IgD-negative memory B cell (primary cell): ENCODE measurements around the gene MLLT10. TPM values are rescaled to one million over a fixed set of nuclear protein-coding genes. Genes with fewer than 3 reads are reported as not detected.
"Not testable (repeated sequence)": the region's sequence is repeated elsewhere in the genome, so short reads cannot be mapped to it uniquely, and the experiment has no call there.

Experiments
- H3K27ac Mint-ChIP-seq, 3 donors: one replicate each; pipeline ENCODE4 v1.8.0; 2020 to 2022; ENCODE audit warnings: mild to moderate bottlenecking in 3 of 3, mixed read lengths in 3 of 3, moderate library complexity in 1 of 3
- H3K27me3 Mint-ChIP-seq: one replicate; pipeline ENCODE4 v1.8.0; 2021; ENCODE audit warnings: mixed read lengths
- H3K36me3 Mint-ChIP-seq: one replicate; pipeline ENCODE4 v1.8.0; 2020; ENCODE audit warnings: mild to moderate bottlenecking, mixed read lengths
- H3K4me1 Mint-ChIP-seq, 3 donors: one replicate each; pipeline ENCODE4 v1.8.0; 2020 to 2022; ENCODE audit warnings: mixed read lengths in 3 of 3, mild to moderate bottlenecking in 1 of 3
- H3K4me3 Mint-ChIP-seq, 4 donors: one replicate each; pipeline ENCODE4 v1.8.0; 2020 to 2022; ENCODE audit warnings: mild to moderate bottlenecking in 4 of 4, mixed read lengths in 4 of 4, moderate library complexity in 3 of 4
- H3K9me3 Mint-ChIP-seq, 3 donors: one replicate each; pipeline ENCODE4 v1.8.0; 2020 to 2021; ENCODE audit warnings: mixed read lengths in 3 of 3, mild to moderate bottlenecking in 1 of 3
- polyA plus RNA-seq: library from polyadenylated mRNA; unstranded; fragments of 300-500 nt; fragmentation: Illumina TruSeq; gene quantifications from one replicate; pipeline ENCODE4 v1.2.3, GENCODE V29; 2021

The MLLT10 gene
- polyA plus RNA-seq, 1 donor from 2014 or later, result 8.7 TPM

GRCh38 chr10:21705828-21706176, 171.8 kb downstream of the MLLT10 start:
- Mint-ChIP-seq H3K27me3 (no peaks in the 10 kb centered on the region), H3K27ac (no peak overlapping the region), H3K4me1 (peaks cover 24 to 32% (median 28%) of the 10 kb centered on the region in 3 donors), H3K36me3 (peaks cover 11% of the 10 kb centered on the region), H3K4me3 (no peak overlapping the region), H3K9me3 (peaks cover 4 to 5% (median 5%) of the 10 kb centered on the region in 3 donors)

DNA sequence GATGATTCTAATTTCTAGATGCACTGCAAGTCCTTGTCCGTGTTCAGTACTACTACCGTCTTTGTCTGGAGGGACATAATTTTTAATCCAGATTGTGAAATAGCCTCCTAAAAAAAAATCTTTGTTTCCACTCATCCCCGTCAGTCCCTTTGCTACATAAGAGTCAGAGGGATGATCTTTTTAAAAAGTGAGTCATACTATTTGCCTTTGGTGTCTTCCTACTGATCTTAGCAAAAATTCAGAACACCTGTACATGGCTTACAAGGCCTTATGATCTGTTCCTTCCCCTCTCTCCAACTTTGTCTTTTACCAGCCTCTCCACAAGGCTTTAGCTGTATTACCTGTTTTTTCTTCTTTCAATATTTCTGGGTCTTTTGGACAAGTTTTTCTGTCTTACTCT, 173.5 kb downstream of the MLLT10 start:
- H3K9me3 Mint-ChIP-seq, result peaks cover 0 to 3% (median 0%) of the 10 kb centered on the region in 3 donors
- H3K4me1 Mint-ChIP-seq, result peaks cover 27 to 31% (median 29%) of the 10 kb centered on the region in 3 donors
- no peaks in the 10 kb centered on the region for H3K27me3 Mint-ChIP-seq
- H3K36me3 Mint-ChIP-seq, result peaks cover 5% of the 10 kb centered on the region
- H3K4me3 Mint-ChIP-seq, result no peak overlapping the region
- no peak overlapping the region for H3K27ac Mint-ChIP-seq

DNA sequence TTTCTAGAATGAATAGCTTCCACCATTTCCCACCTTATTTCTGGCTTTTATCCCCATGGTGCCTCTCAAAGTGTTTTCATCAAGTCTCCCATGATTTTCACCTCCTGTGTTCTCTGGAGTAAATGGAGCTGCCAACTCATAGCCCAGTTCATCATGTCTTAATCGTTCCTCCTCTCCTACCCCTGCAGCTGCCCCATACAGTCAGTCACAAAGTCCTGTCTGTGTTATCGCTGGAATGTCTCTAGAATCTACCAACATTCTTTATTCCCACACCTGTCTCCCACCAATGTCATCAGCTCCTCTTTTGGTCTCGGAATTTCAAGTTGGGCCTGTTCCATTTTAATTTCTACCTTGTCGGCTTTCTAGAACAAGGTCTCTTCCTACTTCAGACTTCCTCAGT, 178.9 kb downstream of the MLLT10 start:
- Mint-ChIP-seq H3K4me1 (peaks cover 14 to 31% (median 15%) of the 10 kb centered on the region in 3 donors), H3K4me3 (no peak overlapping the region), H3K9me3 (no peaks in the 10 kb centered on the region), H3K27me3 (no peaks in the 10 kb centered on the region), H3K36me3 (peaks cover 10% of the 10 kb centered on the region), H3K27ac (peak overlapping the region in 2 of 3 donors; percentile 47 to 82)

DNA sequence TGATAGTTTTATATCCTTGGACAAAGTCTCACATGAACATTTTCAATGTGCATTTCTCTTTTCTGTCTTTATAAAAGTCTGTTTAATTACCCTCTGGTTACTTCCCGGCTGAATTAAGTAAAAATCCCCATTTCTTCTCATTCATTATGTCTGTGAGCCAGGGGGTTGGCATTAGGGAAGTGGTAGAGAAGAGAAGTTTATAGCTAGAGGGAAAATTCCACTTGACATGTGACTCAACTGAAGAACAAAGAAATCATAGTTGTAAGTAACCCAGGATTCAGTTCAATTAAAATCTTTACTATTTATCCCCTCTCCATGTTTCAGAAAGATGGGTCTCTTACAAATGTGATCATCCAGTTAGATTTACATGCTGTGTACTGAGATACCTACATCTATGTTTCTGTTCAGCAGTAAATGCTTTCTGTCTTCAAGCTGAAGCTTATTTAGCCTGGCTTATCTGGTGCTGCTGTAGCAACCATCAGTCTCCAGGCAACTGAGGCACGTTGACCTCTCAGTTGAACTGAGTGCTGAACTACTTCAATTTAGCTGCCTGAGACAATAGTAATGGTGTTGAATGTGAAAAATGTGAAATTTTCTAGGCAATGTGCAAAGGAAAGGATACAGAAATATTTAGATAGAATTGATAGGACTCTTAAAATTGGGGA, 181.6 kb downstream of the MLLT10 start:
- no peak overlapping the region for H3K27ac Mint-ChIP-seq
- H3K9me3 Mint-ChIP-seq, result no peaks in the 10 kb centered on the region
- H3K4me1 Mint-ChIP-seq, result peaks cover 3 to 24% (median 9%) of the 10 kb centered on the region in 3 donors
- H3K27me3 Mint-ChIP-seq, result no peaks in the 10 kb centered on the region
- no peak overlapping the region for H3K4me3 Mint-ChIP-seq
- H3K36me3 Mint-ChIP-seq, result peaks cover 15% of the 10 kb centered on the region

DNA sequence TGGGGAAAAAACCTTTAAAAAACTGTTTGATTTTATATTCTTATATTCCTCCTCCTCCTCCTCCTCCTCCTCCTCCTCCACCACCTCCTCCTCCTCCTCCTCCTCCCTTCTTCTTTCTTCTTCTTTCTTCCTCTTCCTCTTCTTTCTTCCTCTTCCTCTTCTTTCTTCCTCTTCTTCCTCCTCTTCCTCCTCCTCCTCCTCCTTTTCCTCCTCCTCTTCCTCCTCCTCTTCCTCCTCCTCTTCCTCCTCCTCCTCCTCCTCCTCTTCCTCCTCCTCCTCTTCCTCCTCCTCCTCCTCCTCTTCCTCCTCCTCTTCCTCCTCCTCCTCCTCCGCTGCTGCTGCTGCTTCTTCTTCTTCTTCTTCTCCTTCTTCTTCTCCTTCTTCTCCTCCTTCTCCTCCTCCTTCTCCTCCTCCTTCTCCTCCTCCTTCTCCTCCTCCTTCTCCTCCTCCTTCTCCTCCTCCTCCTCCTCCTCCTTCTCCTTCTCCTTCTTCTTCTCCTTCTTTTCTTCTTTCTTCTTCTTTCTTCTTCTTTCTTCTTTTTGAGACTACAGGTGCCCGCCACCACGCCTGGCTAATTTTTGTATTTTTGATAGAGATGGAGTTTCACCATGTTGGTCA, 183.5 kb downstream of the MLLT10 start:
- not testable (repeated sequence) for H3K4me3 Mint-ChIP-seq, H3K27ac Mint-ChIP-seq, H3K9me3 Mint-ChIP-seq, H3K27me3 Mint-ChIP-seq
- peaks cover 0 to 14% (median 2%) of the 10 kb centered on the region in 3 donors for H3K4me1 Mint-ChIP-seq
- peaks cover 17% of the 10 kb centered on the region for H3K36me3 Mint-ChIP-seq

- H3K9me3 Mint-ChIP-seq, result no peaks in the 10 kb centered on the region
- no peak overlapping the region for H3K4me3 Mint-ChIP-seq
- peaks cover 0 to 2% (median 0%) of the 10 kb centered on the region in 3 donors for H3K4me1 Mint-ChIP-seq
- H3K36me3 Mint-ChIP-seq, result peaks cover 15% of the 10 kb centered on the region
- H3K27ac Mint-ChIP-seq, result no peak overlapping the region
- H3K27me3 Mint-ChIP-seq, result no peaks in the 10 kb centered on the region
These were observed 185.5 kb downstream of the MLLT10 start for GRCh38 chr10:21719502-21719901.

- no peaks in the 10 kb centered on the region for H3K9me3 Mint-ChIP-seq
- H3K27ac Mint-ChIP-seq, result no peak overlapping the region
- H3K36me3 Mint-ChIP-seq, result peaks cover 13% of the 10 kb centered on the region
- no peak overlapping the region for H3K4me3 Mint-ChIP-seq
- no peaks in the 10 kb centered on the region for H3K27me3 Mint-ChIP-seq
- peaks cover 0 to 2% (median 0%) of the 10 kb centered on the region in 3 donors for H3K4me1 Mint-ChIP-seq
These were observed 186.1 kb downstream of the MLLT10 start for GRCh38 chr10:21720090-21720489.

DNA sequence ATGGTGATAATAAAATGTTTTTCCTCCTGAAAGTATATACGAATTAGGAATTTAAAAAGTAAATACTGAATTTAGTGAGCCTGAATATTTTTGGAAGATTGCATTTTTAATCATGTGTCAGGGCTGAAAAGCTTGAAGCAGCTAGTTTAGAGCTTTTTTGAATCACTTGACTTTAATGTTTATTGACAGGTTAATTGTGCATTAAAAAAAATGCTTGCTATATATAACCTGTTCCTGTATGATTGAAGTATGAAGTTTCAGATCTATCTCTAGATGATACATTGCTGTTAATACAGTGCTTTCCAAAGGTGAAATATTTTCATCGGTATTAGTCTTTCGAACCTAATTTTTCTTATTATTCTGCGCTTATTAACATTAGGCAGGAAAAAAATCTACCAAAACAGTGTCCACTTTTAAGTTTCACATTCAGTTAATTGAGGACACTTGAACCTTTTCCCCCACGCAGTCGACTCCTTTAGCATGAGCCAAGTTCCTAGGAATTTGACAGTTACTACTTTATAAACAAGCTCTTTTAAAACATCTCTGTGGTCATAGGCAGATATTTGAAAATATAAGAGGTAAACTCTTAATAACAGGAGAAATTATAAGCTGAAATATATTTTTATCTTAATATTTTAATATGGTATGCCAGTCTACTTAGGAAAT, 187.1 kb downstream of the MLLT10 start:
- Mint-ChIP-seq H3K9me3 (no peaks in the 10 kb centered on the region), H3K27me3 (no peaks in the 10 kb centered on the region), H3K4me3 (no peak overlapping the region), H3K27ac (no peak overlapping the region), H3K36me3 (peaks cover 9% of the 10 kb centered on the region), H3K4me1 (peaks cover 0 to 2% (median 0%) of the 10 kb centered on the region in 3 donors)

- peaks cover 9% of the 10 kb centered on the region for H3K36me3 Mint-ChIP-seq
- peaks cover 0 to 2% (median 0%) of the 10 kb centered on the region in 3 donors for H3K4me1 Mint-ChIP-seq
- H3K9me3 Mint-ChIP-seq, result no peaks in the 10 kb centered on the region
- H3K27ac Mint-ChIP-seq, result no peak overlapping the region
- no peak overlapping the region for H3K4me3 Mint-ChIP-seq
- no peaks in the 10 kb centered on the region for H3K27me3 Mint-ChIP-seq
These were observed 188.2 kb downstream of the MLLT10 start for GRCh38 chr10:21722209-21722608.

GRCh38 chr10:21724020-21724589, 190.1 kb downstream of the MLLT10 start:
- H3K36me3 Mint-ChIP-seq, result peaks cover 3% of the 10 kb centered on the region
- H3K9me3 Mint-ChIP-seq, result no peaks in the 10 kb centered on the region
- no peak overlapping the region for H3K4me3 Mint-ChIP-seq
- H3K27me3 Mint-ChIP-seq, result no peaks in the 10 kb centered on the region
- no peaks in the 10 kb centered on the region for H3K4me1 Mint-ChIP-seq
- no peak overlapping the region for H3K27ac Mint-ChIP-seq

- Mint-ChIP-seq H3K4me1 (no peaks in the 10 kb centered on the region), H3K9me3 (no peaks in the 10 kb centered on the region), H3K36me3 (peaks cover 3% of the 10 kb centered on the region), H3K27me3 (no peaks in the 10 kb centered on the region), H3K27ac (no peak overlapping the region), H3K4me3 (no peak overlapping the region)
These were observed 190.8 kb downstream of the MLLT10 start for GRCh38 chr10:21724687-21725367.

GRCh38 chr10:21726601-21727225, 192.7 kb downstream of the MLLT10 start:
- Mint-ChIP-seq H3K4me1 (peaks cover 0 to 2% (median 0%) of the 10 kb centered on the region in 3 donors), H3K36me3 (peaks cover 2% of the 10 kb centered on the region), H3K27me3 (no peaks in the 10 kb centered on the region), H3K27ac (no peak overlapping the region), H3K4me3 (no peak overlapping the region), H3K9me3 (no peaks in the 10 kb centered on the region)

GRCh38 chr10:21727452-21728168, 193.6 kb downstream of the MLLT10 start:
- peaks cover 0 to 2% (median 0%) of the 10 kb centered on the region in 3 donors for H3K4me1 Mint-ChIP-seq
- no peaks in the 10 kb centered on the region for H3K9me3 Mint-ChIP-seq
- no peak overlapping the region for H3K4me3 Mint-ChIP-seq
- peaks cover 2% of the 10 kb centered on the region for H3K36me3 Mint-ChIP-seq
- H3K27me3 Mint-ChIP-seq, result no peaks in the 10 kb centered on the region
- no peak overlapping the region for H3K27ac Mint-ChIP-seq

- H3K4me3 Mint-ChIP-seq, result no peak overlapping the region
- no peak overlapping the region for H3K27ac Mint-ChIP-seq
- peaks cover 2% of the 10 kb centered on the region for H3K36me3 Mint-ChIP-seq
- no peaks in the 10 kb centered on the region for H3K9me3 Mint-ChIP-seq
- H3K27me3 Mint-ChIP-seq, result no peaks in the 10 kb centered on the region
- H3K4me1 Mint-ChIP-seq, result peaks cover 0 to 2% (median 0%) of the 10 kb centered on the region in 3 donors
These were observed 194.6 kb downstream of the MLLT10 start for GRCh38 chr10:21728618-21729017.
